HEK293 (cell line): ENCODE measurements around the gene FLT3LG.
A peak's percentile ranks its signal among the peaks of the same experiment; 100 is the strongest.

Experiments used
- BCL11B ChIP-seq: fragments of 450-650 bp; formaldehyde crosslinking; IDR thresholded peaks from 2 replicates; pipeline ENCODE4 v1.5.1; 2016; ENCODE audit warnings: low read depth, missing biosample characterization, missing genetic modification characterization
- GLIS1 ChIP-seq: fragments of 450-650 bp; formaldehyde crosslinking; IDR thresholded peaks from 2 replicates; pipeline ENCODE4 v1.5.1; 2016; ENCODE audit warnings: missing biosample characterization, missing genetic modification characterization
- HOXA7 ChIP-seq: sonication (generic); formaldehyde crosslinking; IDR thresholded peaks from 2 replicates; pipeline ENCODE4 v1.8.1; 2022; ENCODE audit warnings: missing genetic modification reagents, borderline replicate concordance
- KLF17 ChIP-seq: fragments of 450-650 bp; formaldehyde crosslinking; IDR thresholded peaks from 2 replicates; pipeline ENCODE4 v1.5.1; 2016; ENCODE audit warnings: missing biosample characterization, missing genetic modification characterization
- KLF8 ChIP-seq: fragments of 450-650 bp; formaldehyde crosslinking; IDR thresholded peaks from 2 replicates; pipeline ENCODE4 v1.5.1; 2016; ENCODE audit warnings: missing biosample characterization, missing genetic modification characterization
- PATZ1 ChIP-seq: fragments of 450-650 bp; formaldehyde crosslinking; IDR thresholded peaks from 2 replicates; pipeline ENCODE4 v1.5.1; 2016; ENCODE audit warnings: missing biosample characterization, missing genetic modification characterization
- SALL2 ChIP-seq: fragments of 450-650 bp; formaldehyde crosslinking; IDR thresholded peaks from 2 replicates; pipeline ENCODE4 v1.5.0; 2017; ENCODE audit warnings: missing biosample characterization, mild to moderate bottlenecking, missing genetic modification characterization, borderline replicate concordance
- SP3 ChIP-seq: fragments of 450-650 bp; formaldehyde crosslinking; IDR thresholded peaks from 2 replicates; pipeline ENCODE4 v1.5.1; 2016; ENCODE audit warnings: missing biosample characterization, missing genetic modification characterization
- ZBTB10 ChIP-seq: fragments of 450-650 bp; formaldehyde crosslinking; IDR thresholded peaks from 2 replicates; pipeline ENCODE4 v1.5.1; 2016; ENCODE audit warnings: missing biosample characterization, missing genetic modification characterization
- ZFHX2 ChIP-seq: fragments of 450-650 bp; formaldehyde crosslinking; conservative IDR thresholded peaks from 2 replicates; pipeline ENCODE4 v1.5.1; 2016; ENCODE audit warnings: missing biosample characterization, missing genetic modification characterization
- ZNF350 ChIP-seq: fragments of 450-650 bp; formaldehyde crosslinking; IDR thresholded peaks from 2 replicates; pipeline ENCODE4 v1.5.0; 2017; ENCODE audit warnings: missing biosample characterization, mild to moderate bottlenecking, missing genetic modification characterization
- ZNF416 ChIP-seq: fragments of 450-650 bp; formaldehyde crosslinking; IDR thresholded peaks from 2 replicates; pipeline ENCODE4 v1.5.1; 2016; ENCODE audit warnings: missing biosample characterization, missing genetic modification characterization
- ZNF521 ChIP-seq: fragments of 450-650 bp; formaldehyde crosslinking; IDR thresholded peaks from 2 replicates; pipeline ENCODE4 v1.5.1; 2017; ENCODE audit warnings: missing biosample characterization, mild to moderate bottlenecking, missing genetic modification characterization
- ZNF549 ChIP-seq: fragments of 450-650 bp; IDR thresholded peaks from 2 replicates; pipeline ENCODE4 v1.5.1; 2018; ENCODE audit warnings: missing biosample characterization, missing genetic modification characterization, mild to moderate bottlenecking, inconsistent platforms, moderate library complexity
- ZNF624 ChIP-seq: fragments of 450-650 bp; formaldehyde crosslinking; IDR thresholded peaks from 2 replicates; pipeline ENCODE4 v1.5.1; 2017; ENCODE audit warnings: missing biosample characterization, missing genetic modification characterization
- ZNF830 ChIP-seq: fragments of 450-650 bp; IDR thresholded peaks from 2 replicates; pipeline ENCODE4 v1.5.0; 2018; ENCODE audit warnings: missing biosample characterization, missing genetic modification characterization, low read depth, mild to moderate bottlenecking, moderate library complexity
- ZSCAN30 ChIP-seq: fragments of 450-650 bp; IDR thresholded peaks from 2 replicates; pipeline ENCODE4 v1.5.1; 2018; ENCODE audit warnings: missing biosample characterization, mild to moderate bottlenecking, missing genetic modification characterization, moderate library complexity
- ZSCAN5A ChIP-seq: fragments of 450-650 bp; formaldehyde crosslinking; IDR thresholded peaks from 2 replicates; pipeline ENCODE4 v1.5.1; 2016; ENCODE audit warnings: missing biosample characterization, missing genetic modification characterization
- TF ChIP-seq, protein P1 (sequence below): fragments of 450-650 bp; formaldehyde crosslinking; IDR thresholded peaks from 2 replicates; pipeline ENCODE4 v1.5.1; 2016; ENCODE audit warnings: missing biosample characterization, missing genetic modification characterization
- TF ChIP-seq, protein P2 (sequence below): fragments of 450-650 bp; formaldehyde crosslinking; IDR thresholded peaks from 2 replicates; pipeline ENCODE4 v1.5.1; 2016; ENCODE audit warnings: missing biosample characterization, missing genetic modification characterization
- TF ChIP-seq, protein P3 (sequence below): fragments of 450-650 bp; formaldehyde crosslinking; IDR thresholded peaks from 2 replicates; pipeline ENCODE4 v1.5.1; 2016; ENCODE audit warnings: missing biosample characterization, missing genetic modification characterization

Gene FLT3LG

DNA sequence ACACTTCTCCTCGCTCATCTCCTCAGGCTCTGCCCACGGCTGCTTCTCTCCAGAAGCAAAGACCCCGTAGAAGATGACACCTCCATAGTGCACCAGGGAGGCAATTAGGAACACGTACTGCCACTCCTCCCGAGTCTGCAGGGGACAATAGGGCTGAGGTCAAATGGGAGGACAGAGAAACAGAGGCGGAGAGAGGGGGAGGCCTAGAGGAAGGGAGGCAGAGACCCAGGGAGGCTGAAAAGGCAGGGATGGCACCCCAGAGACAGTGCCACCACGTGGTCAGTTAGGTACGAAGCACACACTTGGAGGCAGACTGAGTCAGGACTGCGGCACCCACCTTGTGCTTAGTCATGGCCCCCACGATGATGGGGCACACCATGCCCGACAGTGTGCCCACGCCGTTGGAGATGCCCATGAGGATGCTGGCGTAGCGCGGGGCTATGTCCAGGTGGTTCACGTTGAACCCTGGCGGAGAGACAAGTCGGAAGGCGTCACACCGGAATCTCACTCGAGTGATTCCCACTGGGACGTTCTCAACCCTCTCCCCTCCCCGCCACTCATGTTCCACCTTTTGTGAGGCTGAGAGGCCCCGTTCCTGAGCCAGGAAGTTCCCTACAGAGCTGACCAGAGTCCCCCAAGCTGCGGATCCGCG, 43.2 kb upstream of the FLT3LG start (continued):
- TF ChIP-seq, protein P1, sequence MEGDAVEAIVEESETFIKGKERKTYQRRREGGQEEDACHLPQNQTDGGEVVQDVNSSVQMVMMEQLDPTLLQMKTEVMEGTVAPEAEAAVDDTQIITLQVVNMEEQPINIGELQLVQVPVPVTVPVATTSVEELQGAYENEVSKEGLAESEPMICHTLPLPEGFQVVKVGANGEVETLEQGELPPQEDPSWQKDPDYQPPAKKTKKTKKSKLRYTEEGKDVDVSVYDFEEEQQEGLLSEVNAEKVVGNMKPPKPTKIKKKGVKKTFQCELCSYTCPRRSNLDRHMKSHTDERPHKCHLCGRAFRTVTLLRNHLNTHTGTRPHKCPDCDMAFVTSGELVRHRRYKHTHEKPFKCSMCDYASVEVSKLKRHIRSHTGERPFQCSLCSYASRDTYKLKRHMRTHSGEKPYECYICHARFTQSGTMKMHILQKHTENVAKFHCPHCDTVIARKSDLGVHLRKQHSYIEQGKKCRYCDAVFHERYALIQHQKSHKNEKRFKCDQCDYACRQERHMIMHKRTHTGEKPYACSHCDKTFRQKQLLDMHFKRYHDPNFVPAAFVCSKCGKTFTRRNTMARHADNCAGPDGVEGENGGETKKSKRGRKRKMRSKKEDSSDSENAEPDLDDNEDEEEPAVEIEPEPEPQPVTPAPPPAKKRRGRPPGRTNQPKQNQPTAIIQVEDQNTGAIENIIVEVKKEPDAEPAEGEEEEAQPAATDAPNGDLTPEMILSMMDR (tag by site-specific recombination), result peak; percentile 76
- TF ChIP-seq ZNF521 (no peak), ZNF350 (tag by site-specific recombination) (no peak), HOXA7 (CRISPR knock-in tag) (no peak), ZBTB10 (0 out of 2 replicates have a peak, but pooled peaks have one; percentile 50), SALL2 (tag by site-specific recombination) (no peak), GLIS1 (peak; percentile 13; the same call in 1 of the 2 replicates), KLF17 (no peak), ZSCAN5A (tag by site-specific recombination) (no peak), BCL11B (no peak), ZFHX2 (0 out of 2 replicates have a peak, but pooled peaks have one; percentile 15), ZNF549 (tag by site-specific recombination) (no peak), ZNF416 (tag by site-specific recombination) (no peak), KLF8 (tag by site-specific recombination) (no peak; the same call in 1 of the 2 replicates), PATZ1 (tag by site-specific recombination) (no peak; the same call in 1 of the 2 replicates), ZSCAN30 (no peak), ZNF624 (tag by site-specific recombination) (no peak), SP3 (no peak), ZNF830 (tag by site-specific recombination) (no peak)
- TF ChIP-seq, protein P2, sequence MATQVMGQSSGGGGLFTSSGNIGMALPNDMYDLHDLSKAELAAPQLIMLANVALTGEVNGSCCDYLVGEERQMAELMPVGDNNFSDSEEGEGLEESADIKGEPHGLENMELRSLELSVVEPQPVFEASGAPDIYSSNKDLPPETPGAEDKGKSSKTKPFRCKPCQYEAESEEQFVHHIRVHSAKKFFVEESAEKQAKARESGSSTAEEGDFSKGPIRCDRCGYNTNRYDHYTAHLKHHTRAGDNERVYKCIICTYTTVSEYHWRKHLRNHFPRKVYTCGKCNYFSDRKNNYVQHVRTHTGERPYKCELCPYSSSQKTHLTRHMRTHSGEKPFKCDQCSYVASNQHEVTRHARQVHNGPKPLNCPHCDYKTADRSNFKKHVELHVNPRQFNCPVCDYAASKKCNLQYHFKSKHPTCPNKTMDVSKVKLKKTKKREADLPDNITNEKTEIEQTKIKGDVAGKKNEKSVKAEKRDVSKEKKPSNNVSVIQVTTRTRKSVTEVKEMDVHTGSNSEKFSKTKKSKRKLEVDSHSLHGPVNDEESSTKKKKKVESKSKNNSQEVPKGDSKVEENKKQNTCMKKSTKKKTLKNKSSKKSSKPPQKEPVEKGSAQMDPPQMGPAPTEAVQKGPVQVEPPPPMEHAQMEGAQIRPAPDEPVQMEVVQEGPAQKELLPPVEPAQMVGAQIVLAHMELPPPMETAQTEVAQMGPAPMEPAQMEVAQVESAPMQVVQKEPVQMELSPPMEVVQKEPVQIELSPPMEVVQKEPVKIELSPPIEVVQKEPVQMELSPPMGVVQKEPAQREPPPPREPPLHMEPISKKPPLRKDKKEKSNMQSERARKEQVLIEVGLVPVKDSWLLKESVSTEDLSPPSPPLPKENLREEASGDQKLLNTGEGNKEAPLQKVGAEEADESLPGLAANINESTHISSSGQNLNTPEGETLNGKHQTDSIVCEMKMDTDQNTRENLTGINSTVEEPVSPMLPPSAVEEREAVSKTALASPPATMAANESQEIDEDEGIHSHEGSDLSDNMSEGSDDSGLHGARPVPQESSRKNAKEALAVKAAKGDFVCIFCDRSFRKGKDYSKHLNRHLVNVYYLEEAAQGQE (tag by site-specific recombination), result no peak
- TF ChIP-seq, protein P3, sequence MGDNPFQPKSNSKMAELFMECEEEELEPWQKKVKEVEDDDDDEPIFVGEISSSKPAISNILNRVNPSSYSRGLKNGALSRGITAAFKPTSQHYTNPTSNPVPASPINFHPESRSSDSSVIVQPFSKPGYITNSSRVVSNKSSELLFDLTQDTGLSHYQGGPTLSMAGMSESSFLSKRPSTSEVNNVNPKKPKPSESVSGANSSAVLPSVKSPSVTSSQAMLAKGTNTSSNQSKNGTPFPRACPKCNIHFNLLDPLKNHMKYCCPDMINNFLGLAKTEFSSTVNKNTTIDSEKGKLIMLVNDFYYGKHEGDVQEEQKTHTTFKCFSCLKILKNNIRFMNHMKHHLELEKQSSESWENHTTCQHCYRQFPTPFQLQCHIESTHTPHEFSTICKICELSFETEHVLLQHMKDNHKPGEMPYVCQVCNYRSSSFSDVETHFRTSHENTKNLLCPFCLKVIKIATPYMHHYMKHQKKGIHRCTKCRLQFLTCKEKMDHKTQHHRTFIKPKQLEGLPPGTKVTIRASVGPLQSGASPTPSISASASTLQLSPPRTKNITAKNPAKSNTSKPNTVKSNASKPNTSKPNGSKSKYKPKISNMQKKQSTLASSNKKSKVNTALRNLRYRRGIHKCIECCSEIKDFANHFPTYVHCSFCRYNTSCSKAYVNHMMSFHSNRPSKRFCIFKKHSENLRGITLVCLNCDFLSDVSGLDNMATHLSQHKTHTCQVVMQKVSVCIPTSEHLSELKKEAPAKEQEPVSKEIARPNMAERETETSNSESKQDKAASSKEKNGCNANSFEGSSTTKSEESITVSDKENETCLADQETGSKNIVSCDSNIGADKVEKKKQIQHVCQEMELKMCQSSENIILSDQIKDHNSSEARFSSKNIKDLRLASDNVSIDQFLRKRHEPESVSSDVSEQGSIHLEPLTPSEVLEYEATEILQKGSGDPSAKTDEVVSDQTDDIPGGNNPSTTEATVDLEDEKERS (tag by site-specific recombination), result no peak
